CD4-positive, alpha-beta T cell treated with Interleukin-6 at 100 ng/mL for 8 hours (primary cell): ENCODE data around the gene CASQ2.

ENCODE experiments used
- DNase-seq: peaks from one replicate; pipeline ENCODE4 v3.0.0-alpha.2; 2020; ENCODE audit warnings: mixed read lengths, low spot score

Gene CASQ2

GRCh38 chr1:115692224-115692623 is 76.3 kb downstream of the CASQ2 start:
- no peak for DNase-seq

DNA sequence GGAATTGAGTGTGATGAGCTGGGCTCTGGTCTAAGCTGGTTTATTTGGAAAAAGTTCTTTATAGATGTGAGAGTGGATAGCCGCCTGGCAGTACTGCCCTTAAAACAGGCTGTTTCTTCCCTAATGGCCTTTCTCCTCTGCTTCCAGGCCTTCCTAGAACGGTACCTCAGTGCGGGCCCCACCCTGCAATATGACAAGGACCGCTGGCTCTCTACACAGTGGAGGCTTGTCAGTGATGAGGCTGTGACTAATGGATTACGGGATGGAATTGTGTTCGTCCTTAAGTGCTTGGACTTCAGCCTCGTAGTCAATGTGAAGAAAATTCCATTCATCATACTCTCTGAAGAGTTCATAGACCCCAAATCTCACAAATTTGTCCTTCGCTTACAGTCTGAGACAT is 77.5 kb downstream of the CASQ2 start:
- no peak for DNase-seq

GRCh38 chr1:115687744-115688143 is 80.8 kb downstream of the CASQ2 start:
- no peak for DNase-seq

DNA sequence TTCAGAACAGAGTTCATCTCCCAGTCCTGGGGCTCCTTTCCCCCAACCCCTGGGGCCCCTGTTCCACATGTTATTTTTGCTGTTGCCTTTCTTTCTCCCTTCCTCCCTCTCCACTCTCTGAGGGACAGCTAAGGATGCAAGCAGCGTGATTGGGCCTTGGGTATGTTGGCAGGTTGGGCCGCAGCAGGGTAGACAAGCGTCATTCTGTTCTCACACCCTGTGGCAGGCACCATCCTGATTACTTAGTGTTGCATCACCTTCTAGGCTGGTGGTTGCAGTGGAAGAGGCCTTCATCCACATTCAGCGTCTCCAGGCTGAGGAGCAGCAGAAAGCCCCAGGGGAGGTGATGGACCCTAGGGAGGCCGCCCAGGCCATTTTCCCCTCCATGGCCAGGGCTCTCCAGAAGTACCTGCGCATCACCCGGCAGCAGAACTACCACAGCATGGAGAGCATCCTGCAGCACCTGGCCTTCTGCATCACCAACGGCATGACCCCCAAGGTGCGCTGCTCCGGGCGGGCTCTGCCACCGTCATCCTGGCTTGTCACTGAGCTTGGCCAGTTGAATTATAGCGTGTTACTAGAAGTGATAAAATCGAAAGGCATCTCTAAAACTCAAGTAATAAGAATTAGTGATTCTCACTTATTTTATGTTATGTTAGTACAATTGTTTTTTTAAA is 83.3 kb downstream of the CASQ2 start:
- DNase-seq: no peak

DNA sequence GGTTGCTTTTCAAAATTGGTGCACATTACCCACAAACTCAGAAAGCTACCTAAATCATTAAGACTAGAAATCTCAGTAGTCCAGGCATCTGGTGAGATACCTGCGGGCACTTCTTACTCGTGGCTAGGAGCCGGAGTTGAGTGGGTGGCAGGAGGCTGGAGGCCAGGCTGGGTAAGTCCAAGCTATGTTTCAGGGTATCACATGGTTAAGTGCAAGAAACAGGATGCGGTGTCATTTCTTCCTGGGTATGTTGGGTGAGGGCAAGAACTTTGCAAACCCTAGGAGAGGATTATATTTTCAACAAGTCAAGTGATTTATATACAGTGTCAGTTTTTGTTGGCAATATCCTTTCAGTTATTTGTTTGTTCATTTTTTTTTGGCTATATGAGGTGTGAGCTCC is 85.7 kb downstream of the CASQ2 start:
- DNase-seq: no peak

- no peak for DNase-seq
Measured at GRCh38 chr1:115680730-115681111, 87.8 kb downstream of the CASQ2 start.

- DNase-seq: no peak
Measured at GRCh38 chr1:115679141-115679611, 89.3 kb downstream of the CASQ2 start.

DNA sequence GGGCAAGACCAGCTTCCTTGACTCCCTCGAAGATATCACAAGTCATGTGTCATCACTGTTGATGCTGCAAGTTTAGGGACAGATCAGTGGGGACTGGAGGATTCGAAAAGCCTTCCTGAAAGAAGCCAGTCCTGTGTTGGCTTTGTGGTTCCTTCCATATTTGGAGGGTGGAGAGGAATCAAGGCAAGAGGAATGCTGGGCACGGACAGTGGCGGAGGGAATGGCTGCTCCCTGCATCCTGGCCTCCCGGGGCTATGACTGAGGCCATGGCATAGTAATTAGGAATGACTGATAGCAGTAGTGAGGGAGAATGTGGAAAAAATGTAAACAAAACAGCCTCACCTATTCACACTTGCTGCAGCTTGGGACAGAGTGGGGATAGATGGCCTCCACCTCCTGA is 90.4 kb downstream of the CASQ2 start:
- DNase-seq: no peak

GRCh38 chr1:115677565-115677964 is 90.9 kb downstream of the CASQ2 start:
- no peak for DNase-seq

DNA sequence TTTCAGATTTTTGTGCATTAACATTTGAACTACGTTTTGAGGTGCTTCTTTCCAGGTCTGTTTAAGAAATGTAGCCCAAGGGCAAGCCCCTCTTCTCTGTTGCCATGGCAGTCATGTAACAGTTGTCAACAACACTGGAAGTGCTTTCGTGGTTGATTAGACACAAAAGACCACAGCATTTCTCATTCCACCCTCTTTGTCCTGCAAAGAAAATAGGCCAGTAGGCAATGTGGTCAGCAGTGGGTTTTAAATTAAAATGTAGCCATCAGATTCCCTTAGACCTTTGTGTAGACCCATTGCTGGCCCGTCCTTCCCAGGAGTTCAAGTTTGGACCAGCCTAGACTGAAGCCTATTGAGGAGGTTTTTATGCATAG is 91.3 kb downstream of the CASQ2 start:
- DNase-seq: no peak

GRCh38 chr1:115676498-115677181 is 91.9 kb downstream of the CASQ2 start:
- no peak for DNase-seq

GRCh38 chr1:115672224-115673009 is 96.1 kb downstream of the CASQ2 start:
- no peak for DNase-seq

DNA sequence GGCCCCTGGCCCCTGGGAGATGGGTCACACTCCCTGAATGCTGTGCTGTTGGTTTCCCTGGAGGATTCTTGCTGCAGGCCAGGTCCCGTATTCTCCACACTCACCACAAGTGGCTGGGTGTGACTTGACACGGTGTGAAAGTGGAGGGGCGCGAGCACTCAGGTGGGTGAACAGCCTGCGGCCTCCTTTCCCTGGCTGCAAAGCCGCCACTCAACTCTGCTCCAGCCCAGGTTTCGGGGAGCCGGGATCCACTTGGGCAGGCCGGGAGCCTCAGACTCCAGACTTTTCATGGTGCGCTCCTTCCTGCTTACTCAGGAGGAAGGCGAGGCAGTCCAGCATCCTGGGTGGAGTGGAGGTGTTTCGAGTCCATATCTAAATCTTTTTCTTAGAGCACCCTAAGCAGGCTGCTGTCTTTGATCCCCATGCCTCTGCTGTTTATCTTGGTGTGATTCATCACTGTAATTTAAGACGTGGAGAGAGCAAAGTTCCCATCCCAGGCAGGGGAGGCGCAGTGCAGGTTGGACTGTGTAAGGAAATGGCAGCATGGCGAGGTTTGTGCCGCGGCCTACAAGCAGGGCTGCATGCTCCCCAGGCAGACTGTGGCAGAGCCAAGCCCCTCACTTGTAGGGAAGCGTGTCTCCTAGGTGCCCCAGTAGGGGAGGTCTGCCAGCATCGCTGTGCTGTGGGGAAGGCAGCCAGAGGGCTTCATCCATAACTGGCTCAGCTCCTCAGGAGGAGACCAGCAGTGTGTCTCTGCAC is 97.2 kb downstream of the CASQ2 start:
- no peak for DNase-seq

GRCh38 chr1:115670476-115671175 is 97.9 kb downstream of the CASQ2 start:
- no peak for DNase-seq

DNA sequence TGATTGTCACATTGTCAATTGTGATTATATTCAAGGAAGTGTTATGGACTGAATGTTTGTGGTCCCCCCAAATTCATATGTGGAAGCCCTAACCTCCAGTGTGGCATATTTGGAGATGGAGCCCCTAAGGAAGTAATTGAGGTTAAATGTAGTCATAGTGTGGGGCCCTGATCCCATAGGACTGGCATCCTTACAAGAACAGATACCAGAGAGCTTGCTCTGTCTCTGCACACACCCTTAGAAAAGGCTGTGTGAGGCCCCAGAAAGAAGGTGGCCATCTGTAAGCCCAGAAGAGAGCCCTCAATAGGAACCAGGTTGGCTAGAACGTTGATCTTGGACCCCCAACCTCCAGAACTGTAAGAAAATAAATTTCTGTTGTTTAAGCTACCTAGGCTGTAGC is 98.6 kb downstream of the CASQ2 start:
- DNase-seq: no peak

GRCh38 chr1:115669002-115669673 is 99.4 kb downstream of the CASQ2 start:
- no peak for DNase-seq

DNA sequence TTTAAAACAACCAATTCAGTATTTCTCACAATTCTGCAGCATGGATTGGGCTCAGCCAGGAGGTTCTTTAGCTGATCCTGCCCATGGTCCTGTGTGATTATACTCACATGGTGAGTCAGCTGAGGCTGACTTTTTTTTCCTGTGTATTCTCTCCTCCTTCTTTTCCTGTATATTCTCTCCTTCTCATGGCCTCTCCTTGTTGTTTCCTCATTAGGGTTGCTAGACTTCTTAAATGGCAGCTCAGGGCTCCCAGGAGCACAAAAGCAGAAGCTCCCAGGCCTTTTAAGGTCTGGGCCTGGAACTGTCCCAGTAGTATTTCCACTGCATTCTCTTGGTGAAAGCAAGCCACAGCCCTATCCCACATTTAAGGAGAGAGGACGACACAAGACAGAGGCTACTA is 99.9 kb downstream of the CASQ2 start:
- DNase-seq: no peak

DNA sequence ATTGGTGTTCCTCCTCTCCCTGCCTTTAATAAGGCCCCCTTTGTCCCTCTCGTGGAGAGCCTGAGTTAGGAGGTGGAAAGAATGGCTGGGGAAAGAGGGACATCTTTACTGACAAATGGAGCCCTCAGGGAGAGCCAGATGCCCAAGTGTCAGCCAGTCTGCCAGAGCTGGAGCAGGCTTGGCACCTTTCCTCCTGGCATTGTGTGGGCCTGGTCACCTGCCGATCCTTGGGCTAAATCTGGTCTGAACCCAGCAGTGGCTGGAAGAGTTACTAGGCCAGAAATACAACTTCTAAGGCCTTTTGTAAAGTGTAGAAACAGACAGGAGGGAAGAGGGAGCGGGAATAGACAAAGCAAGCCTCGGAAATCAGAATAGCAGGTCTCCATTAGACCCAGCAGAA is 101.8 kb downstream of the CASQ2 start:
- DNase-seq: no peak

DNA sequence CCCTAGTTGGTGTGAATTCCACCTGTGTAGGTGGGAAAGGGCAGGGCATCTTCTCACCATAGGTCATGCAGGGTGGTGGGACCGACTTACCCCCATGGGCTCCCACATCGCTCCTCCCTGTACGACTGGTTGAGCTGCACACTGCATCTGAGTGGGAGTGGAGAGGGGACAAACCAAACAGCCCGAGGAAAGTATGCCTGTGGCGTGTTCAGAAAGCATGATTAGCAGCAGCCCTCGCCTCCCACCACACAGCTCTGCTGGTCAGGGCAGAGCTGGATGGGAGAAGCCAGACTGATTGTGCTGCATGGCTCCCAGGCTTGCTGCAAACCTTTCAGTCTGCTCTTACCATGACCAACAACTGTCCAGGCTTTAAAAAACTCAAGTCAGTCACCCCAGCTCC is 102.3 kb downstream of the CASQ2 start:
- DNase-seq: no peak

GRCh38 chr1:115665319-115666096 is 103.0 kb downstream of the CASQ2 start:
- no peak for DNase-seq
